Cortex of kidney (tissue), 1 donor: Measurements from ENCODE around the gene CENPM.

Experiments
- DNase-seq: peaks from one replicate; lab custom pipeline; 2025; lab: John Stamatoyannopoulos, UW

Gene CENPM

DNA sequence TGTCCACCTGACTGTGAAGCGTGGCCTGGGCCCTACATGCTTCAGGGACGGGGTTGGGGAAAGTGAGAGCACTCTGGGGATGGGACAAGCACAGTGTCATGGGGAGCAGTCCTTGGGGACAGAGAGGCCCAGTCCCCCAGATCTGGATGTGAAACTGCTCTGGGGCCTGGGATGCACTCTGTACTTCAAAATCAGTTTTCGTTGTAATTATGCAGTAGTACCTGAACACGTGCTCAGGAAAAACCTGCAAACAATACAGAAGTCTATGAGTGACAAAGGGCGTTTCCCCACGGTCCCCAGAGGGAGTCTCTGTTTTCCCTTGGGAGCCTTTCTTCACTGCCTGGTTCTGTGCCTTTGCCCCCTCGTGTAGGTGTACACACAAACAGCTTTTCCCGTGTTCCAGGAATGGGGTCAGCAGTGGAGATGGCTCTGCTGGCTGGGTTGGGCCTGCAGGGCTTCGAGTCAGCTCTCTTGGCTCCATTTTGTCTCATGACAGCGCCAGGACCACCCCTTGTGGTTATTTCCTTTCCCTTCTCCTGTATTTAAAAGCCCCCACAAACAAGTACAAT, 15.2 kb downstream of the CENPM start:
- no peak for DNase-seq

- DNase-seq = no peak
Measured at GRCh38 chr22:41929418-41929810, 17.5 kb downstream of the CENPM start.

GRCh38 chr22:41928593-41929417, 18.1 kb downstream of the CENPM start:
- DNase-seq = no peak

DNA sequence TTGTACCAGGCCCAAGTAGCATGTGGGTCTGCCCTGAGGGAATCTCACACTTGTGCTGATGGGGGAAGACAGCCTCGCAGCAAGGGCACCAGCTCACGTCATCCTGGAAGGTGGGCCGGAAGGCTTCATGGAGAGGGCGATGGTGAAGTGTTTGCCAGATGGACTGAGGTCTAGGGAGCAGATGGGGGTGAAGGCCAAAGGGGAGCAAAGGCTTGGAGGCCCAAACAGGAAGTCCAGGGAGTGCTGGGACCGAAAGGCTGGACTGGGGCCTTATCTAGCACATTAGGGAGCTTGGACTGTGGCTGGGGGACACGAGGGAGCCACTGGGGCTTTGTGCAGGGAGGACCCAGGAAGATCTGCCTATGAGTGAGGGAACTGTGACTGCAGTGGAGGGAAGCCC, 19.1 kb downstream of the CENPM start:
- no peak for DNase-seq

- DNase-seq = no peak
Measured at GRCh38 chr22:41925783-41926460, 21.0 kb downstream of the CENPM start.

GRCh38 chr22:41923595-41924276, 23.2 kb downstream of the CENPM start:
- DNase-seq = no peak

DNA sequence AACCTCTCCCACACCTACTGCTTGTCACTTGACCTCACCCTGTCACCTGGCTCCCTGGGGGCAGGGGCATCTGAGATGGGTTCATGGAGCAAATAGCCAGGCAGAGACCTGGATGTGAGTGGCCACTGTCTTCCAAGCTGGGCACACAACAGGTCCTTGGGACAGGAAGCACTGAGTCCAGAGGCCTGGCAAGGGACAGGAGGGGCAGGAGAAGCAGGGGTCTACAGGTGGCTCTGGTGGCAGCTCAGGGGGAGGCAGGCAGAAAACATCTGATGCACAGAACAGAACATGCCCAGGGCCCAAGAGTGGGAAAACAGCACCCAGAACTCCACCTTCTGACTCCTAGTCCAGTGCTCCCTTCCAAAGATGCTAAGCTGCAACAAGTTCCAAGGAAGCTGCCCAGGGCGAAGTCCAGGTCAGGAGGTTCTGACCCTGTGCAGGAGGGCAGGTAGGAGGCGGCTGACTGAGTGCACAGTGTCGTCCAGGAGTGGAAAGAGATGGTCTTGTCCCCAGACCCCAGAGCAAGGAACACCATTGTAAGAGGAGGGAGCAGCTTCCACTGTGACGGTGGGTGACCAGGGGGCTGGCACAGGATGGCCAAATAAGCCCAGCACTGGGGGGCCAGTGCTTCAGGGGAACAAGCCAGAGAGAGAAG, 23.9 kb downstream of the CENPM start:
- DNase-seq = no peak

- DNase-seq = no peak
Measured at GRCh38 chr22:41922328-41922727, 24.6 kb downstream of the CENPM start.

DNA sequence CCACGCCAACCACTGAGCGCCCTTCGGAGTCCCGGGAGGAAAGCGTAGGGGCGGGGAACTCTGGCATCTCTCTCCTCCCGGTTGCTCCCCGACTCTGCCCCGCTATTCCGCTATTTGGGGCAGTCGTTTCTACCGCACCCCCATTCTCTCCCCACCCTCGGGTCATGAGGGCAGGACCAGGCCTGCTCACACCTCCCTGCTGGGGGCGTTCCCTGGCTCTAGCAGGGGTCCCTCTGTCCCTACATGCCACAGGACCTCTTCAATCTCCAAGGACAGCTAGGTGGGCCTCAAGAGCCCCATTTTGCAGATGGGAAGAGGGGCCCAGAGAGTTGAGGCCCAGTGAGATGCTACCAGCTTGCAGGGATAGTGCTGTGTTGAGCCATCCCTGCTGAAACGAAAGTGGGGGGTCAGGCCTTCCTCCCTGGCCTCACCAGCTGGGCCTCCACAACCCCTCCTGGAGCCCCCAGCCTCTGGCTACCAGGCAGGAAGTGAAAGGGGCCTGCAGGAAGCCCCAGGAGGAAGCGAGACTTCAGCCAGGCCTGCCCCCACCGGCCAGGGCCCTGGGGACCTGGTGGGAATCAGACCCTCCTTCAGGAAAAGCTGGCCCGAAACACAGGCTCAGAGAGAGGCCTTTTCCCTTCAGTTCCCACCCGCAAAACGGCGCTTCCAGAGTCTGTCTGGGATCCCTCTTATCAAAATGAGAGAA, 26.5 kb downstream of the CENPM start:
- no peak for DNase-seq

GRCh38 chr22:41919357-41920224, 27.4 kb downstream of the CENPM start:
- no peak for DNase-seq

DNA sequence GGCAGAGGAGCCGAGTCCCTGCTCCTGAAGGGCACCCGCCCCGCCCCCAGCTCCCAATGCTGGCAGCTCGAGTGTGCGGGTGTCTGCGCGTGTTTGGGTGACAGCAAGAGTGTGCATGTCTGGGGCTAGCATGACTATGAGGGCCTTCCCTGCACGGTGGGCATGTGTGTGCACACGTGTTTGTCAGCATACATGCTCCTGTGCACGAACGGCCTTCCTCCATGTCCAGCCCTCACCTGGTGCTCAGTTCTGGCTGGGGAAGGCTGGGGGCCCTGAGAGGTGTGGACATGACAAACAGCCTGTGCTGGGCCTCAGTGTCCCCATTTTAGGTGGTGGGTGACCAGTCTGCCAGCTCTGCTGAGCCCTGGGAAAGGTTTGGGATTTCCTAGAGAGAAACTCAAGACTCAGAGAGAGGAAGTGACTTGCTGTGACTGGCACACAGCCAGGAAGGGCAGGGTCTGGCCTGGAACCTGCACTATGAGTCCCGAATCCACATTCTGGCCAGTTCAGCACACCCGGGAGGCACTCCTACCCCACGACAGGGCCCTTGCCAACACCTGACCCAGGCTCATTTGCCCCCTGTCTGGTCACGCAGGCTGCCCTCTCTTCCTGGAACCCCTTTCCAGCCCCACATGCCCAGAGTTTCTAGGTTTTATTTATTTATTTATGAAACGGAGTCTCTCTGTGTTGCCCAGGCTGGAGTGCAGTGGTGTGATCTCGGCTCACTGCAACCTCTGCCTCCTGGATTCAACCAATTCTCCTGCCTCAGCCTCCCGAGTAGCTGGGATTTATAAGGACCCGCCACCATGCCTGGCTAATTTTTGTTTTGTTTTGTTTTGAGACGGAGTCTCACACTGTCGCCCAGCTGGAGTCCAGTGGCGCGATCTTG, 28.8 kb downstream of the CENPM start:
- DNase-seq = no peak

DNA sequence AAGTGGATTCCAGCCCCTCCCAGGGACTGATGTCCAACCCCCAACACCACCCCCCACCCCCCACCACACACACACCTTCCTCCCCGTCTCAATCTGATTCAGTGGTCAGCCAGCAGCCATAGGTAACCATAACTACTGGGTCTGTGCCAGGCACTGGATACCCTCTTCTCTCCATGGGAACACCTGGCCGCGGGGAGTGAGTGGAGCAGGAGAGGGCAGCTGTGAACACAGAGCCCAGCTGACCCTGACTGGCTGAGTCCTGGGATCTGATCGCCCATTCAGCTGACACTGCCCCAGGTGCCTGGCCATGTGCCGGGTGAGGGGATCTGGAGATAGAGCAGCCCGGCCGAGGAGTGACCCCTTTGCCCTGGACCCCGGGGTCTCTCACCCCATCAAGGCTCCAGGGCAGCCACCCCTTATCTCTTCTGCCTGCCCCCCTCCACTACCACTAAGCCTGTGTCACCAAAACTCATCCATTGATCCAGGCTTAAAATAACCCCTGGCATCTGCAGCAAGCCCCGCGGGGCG, 29.5 kb downstream of the CENPM start:
- no peak for DNase-seq

DNA sequence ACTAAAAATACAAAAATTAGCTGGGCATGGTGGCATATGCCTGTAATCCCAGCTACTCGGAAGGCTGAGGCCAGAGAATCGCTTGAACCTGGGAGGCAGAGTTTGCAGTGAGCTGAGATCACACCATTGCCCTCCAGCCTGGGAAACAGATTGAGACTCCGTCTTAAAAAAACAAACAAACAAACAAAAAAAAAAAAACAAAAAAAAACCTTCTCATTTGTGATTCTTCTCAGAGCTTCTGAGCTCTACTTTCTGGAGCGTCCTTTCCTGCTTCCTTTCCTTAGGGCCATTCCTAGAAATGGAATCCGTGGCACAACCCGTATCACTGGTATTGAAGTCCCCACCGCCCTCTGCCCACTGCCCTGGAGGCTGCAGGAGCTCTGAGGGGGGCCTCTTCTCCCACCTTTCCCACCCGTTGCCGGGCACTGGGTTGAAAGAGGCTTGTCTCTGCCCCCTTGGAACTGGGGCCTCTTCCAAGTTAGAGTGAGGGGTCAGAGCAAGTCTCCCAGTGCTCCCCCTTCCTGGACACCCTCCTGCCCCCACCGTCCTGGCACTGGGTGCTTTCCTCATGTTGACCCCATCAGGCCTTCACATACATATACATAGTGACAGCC, 30.1 kb downstream of the CENPM start:
- no peak for DNase-seq

- no peak for DNase-seq
Measured at GRCh38 chr22:41915786-41916493, 31.0 kb downstream of the CENPM start.

- no peak for DNase-seq
Measured at GRCh38 chr22:41915035-41915785, 31.7 kb downstream of the CENPM start, which contains the start of gene SHISA8. Gene SHISA8, minus strand, starts transcription at chr22:41915074. Its CDS starts 407 bp downstream, at chr22:41914667.

DNA sequence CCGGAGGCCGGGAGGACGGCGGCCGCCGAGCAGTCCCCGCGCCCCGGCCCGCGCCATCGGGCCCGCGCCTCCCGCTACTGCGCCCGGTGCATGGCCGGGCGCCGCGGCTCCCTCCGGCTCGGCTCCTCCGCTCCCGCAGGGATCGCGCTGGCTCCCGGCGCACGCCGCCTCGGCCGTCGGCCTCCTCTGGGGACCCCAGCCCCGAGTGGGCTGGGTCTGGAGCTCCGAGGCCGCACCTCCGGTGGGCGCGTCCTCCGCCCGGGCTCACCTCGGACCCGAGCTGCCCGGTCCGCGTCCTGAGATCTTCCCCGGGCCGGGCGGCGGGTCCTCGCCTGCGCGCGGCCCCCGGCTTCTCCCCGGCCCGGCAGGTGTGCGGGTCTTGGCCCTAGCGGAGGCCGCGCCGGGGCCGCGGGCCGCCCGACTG, 32.3 kb downstream of the CENPM start:
- DNase-seq = no peak
